GM18526 (cell line): ENCODE measurements around the gene PADI1.

ENCODE experiments used
- POLR2A ChIP-seq: IDR thresholded peaks from 3 replicates; pipeline ENCODE4 v1.6.1; 2011; ENCODE audit not compliant: insufficient read length; ENCODE audit errors: extremely low read depth

Gene PADI1

GRCh38 chr1:17276568-17276967, 71.6 kb downstream of the PADI1 start:
- TF ChIP-seq POLR2A, result no peak

- TF ChIP-seq POLR2A, result no peak
Observed at GRCh38 chr1:17277511-17278159, 72.7 kb downstream of the PADI1 start.

- TF ChIP-seq POLR2A, result no peak
Observed at GRCh38 chr1:17278996-17279830, 74.3 kb downstream of the PADI1 start.

- no peak for TF ChIP-seq POLR2A
Observed at GRCh38 chr1:17280436-17280835, 75.5 kb downstream of the PADI1 start.

GRCh38 chr1:17280894-17281293, 76.0 kb downstream of the PADI1 start:
- no peak for TF ChIP-seq POLR2A

- no peak for TF ChIP-seq POLR2A
Observed at GRCh38 chr1:17281775-17282181, 76.8 kb downstream of the PADI1 start.

- TF ChIP-seq POLR2A, result no peak
Observed at GRCh38 chr1:17282836-17283235, 77.9 kb downstream of the PADI1 start.

- TF ChIP-seq POLR2A, result no peak
Observed at GRCh38 chr1:17286646-17287045, 81.7 kb downstream of the PADI1 start.

- no peak for TF ChIP-seq POLR2A
Observed at GRCh38 chr1:17287130-17287776, 82.3 kb downstream of the PADI1 start.

GRCh38 chr1:17289721-17290120, 84.8 kb downstream of the PADI1 start:
- TF ChIP-seq POLR2A, result no peak

GRCh38 chr1:17290553-17290952, 85.6 kb downstream of the PADI1 start:
- TF ChIP-seq POLR2A, result no peak

- no peak for TF ChIP-seq POLR2A
Observed at GRCh38 chr1:17292299-17293160, 87.6 kb downstream of the PADI1 start.

GRCh38 chr1:17293681-17294425, 88.9 kb downstream of the PADI1 start:
- TF ChIP-seq POLR2A, result no peak

GRCh38 chr1:17295292-17295691, 90.4 kb downstream of the PADI1 start:
- no peak for TF ChIP-seq POLR2A
